Neutrophil (primary cell): ENCODE data around the gene RANBP1.

Experiments
- H3K27ac ChIP-seq: fragments of 200-600 bp; sonication (generic); 2 replicates; pipeline ENCODE4 v1.5.1; 2016; ENCODE audit warnings: mild to moderate bottlenecking, moderate library complexity
- H3K27me3 ChIP-seq: fragments of 200-600 bp; sonication (generic); 2 replicates; pipeline ENCODE4 v1.6.0; 2016; ENCODE audit warnings: mild to moderate bottlenecking
- H3K36me3 ChIP-seq: fragments of 200-600 bp; sonication (generic); 2 replicates; pipeline ENCODE4 v1.5.1; 2017
- H3K4me1 ChIP-seq, 2 experiments: fragments of 200-600 bp in 1 of 2; sonication (generic) in 1 of 2; 1 replicate in 1 of 2; 2 replicates in 1 of 2; pipeline versions ENCODE4 v1.5.1 to v1.6.1; 2013 to 2016; ENCODE audit warnings: low read depth in 1 of 2, low read length in 1 of 2, mild to moderate bottlenecking in 1 of 2, moderate library complexity in 1 of 2; ENCODE audit not compliant: control insufficient read depth in 1 of 2, insufficient read depth in 1 of 2
- H3K4me3 ChIP-seq, 2 experiments: fragments of 200-600 bp in 1 of 2; sonication (generic) in 1 of 2; 1 replicate in 1 of 2; 2 replicates in 1 of 2; pipeline ENCODE4 v1.5.1; 2013 to 2016; ENCODE audit warnings: low read depth in 1 of 2, low read length in 1 of 2, mild to moderate bottlenecking in 1 of 2, moderate library complexity in 1 of 2
- H3K9me3 ChIP-seq: fragments of 200-600 bp; sonication (generic); 2 replicates; pipeline ENCODE4 v1.5.1; 2016
- TF ChIP-seq, protein P1 (sequence below): fragments of 200-600 bp; sonication (generic); IDR thresholded peaks from 2 replicates; pipeline ENCODE4 v1.5.1; 2016; ENCODE audit warnings: antibody characterized with exemption

RANBP1 gene

DNA sequence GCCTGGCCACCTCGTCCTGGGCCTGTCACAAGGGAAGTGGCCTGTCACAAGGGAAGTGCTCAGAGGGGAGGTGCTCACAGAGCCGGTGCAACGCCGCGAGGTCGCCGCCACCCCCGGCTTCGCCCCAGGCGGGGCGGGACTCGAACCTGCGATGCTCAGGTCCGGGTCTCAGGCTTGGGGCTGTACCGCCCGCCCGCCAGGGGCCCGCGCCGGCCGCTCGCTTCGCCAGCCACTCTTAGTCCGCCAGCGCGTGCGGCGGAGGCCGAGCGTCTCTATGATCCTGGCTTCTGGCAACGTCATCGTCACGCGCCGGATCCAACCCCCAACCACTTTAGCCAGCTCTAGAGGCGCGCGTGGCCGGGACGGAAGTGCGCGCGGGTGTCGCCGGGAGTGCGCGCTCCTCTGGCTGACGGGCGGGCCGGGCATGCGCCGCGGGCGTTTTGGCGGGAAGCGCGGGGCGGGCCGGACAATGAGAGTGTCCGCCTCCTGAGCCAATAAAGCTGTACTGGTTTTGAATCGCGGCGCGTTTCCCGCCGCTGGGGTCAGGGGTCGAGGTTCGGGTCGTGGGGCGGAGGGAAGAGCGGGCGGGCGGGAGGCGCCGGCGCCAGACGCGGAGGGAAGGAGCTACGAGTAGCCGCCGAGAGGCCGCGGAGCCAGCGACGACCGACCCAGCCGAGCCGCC, 1.2 kb downstream of the RANBP1 start, which contains the start of gene TRMT2A:
TSS of gene TRMT2A (minus strand) at position 276 of the 682 bp plus-strand sequence. CDS start 320 bp downstream, outside the sequence.
- TF ChIP-seq, protein P1, sequence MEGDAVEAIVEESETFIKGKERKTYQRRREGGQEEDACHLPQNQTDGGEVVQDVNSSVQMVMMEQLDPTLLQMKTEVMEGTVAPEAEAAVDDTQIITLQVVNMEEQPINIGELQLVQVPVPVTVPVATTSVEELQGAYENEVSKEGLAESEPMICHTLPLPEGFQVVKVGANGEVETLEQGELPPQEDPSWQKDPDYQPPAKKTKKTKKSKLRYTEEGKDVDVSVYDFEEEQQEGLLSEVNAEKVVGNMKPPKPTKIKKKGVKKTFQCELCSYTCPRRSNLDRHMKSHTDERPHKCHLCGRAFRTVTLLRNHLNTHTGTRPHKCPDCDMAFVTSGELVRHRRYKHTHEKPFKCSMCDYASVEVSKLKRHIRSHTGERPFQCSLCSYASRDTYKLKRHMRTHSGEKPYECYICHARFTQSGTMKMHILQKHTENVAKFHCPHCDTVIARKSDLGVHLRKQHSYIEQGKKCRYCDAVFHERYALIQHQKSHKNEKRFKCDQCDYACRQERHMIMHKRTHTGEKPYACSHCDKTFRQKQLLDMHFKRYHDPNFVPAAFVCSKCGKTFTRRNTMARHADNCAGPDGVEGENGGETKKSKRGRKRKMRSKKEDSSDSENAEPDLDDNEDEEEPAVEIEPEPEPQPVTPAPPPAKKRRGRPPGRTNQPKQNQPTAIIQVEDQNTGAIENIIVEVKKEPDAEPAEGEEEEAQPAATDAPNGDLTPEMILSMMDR = peak; percentile 54
- H3K36me3 ChIP-seq = peaks cover 47% of the 10 kb centered on the region
- H3K27ac ChIP-seq = peak within 1 kb of the TSS; percentile 81
- H3K4me3 ChIP-seq = peak within 1 kb of the TSS; percentile 81 to 82
- no peaks in the 10 kb centered on the region for H3K27me3 ChIP-seq
- H3K9me3 ChIP-seq = no peaks in the 10 kb centered on the region
- H3K4me1 ChIP-seq = peaks cover 23% of the 10 kb centered on the region in 2 experiments

DNA sequence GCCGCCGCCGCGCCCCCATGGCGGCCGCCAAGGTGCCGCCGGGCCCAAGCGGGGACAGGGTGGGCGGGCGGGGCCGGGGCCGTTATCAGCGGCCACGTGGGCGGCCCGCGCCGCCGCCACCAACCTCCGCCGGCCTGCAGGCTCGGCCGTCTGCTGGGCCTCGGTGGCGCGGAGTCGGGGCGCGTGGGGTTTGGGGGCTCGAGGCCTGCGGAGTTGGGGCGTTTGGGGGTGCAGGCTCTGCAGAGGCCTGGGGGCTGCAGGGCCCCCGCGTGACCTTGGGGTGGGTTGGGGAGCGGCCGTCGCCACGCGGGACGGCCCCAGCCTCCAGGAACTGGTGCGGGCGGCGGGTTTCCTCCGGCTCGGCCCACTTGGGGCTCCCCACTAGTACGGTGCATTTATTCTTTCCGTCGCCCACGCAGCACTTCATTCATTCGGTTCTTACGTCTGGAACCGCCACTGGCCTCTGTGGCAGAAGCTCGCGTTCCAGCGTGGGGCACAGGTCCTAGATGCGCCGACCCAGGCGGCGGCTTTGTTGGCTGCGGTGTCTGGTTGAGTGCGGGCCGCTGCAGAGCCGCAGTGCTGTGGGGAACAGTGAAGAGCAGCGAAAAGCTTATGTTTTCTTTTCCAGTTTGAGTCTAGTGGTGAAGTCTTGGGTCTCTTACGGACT, 1.9 kb downstream of the RANBP1 start:
- peak overlapping the region; percentile 81 to 82 for H3K4me3 ChIP-seq
- H3K27me3 ChIP-seq = no peaks in the 10 kb centered on the region
- peaks cover 23% of the 10 kb centered on the region in 2 experiments for H3K4me1 ChIP-seq
- TF ChIP-seq, protein P1 = no peak
- H3K9me3 ChIP-seq = no peaks in the 10 kb centered on the region
- H3K27ac ChIP-seq = peak overlapping the region; percentile 81
- H3K36me3 ChIP-seq = peaks cover 46% of the 10 kb centered on the region

DNA sequence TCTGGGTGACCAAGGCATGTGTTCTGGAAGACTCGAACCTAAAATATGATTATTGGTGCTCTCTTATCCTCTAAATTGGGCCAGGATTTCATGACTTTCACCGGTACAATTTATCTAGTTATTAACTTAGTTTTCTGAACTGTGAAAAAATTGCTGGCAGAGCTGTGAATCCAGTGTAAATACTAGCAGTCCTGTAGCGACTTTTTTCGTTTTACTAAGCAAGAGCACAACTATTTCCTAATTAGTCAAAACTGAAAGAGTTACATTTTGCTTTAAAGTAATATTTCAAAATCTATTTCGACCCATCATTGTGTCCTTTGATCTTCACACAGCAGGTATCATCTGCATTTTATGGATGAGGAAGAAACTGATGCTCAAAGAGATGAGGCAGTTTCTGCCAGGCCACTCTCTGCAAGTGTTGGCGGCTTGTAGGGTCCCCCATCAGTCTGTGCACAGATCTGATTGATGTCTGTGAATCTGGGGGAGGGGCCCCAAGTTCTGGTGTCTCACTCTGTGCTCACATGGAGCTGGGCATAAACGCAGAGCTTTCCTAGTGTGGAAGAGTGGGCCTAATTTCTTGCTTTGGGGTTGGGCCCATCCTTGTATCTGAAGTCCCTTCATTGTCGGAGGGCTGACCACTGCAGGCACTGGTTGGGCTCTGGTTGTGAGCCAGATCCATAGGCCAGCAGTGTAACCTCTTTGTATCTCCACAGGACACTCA, 2.6 kb downstream of the RANBP1 start:
- Histone ChIP-seq H3K9me3 (no peaks in the 10 kb centered on the region), H3K4me1 (peaks cover 23% of the 10 kb centered on the region in 2 experiments), H3K27me3 (no peaks in the 10 kb centered on the region), H3K27ac (peak overlapping the region; percentile 81), H3K4me3 (peak overlapping the region; percentile 81 to 82), H3K36me3 (peaks cover 40% of the 10 kb centered on the region)
- TF ChIP-seq, protein P1 = no peak

DNA sequence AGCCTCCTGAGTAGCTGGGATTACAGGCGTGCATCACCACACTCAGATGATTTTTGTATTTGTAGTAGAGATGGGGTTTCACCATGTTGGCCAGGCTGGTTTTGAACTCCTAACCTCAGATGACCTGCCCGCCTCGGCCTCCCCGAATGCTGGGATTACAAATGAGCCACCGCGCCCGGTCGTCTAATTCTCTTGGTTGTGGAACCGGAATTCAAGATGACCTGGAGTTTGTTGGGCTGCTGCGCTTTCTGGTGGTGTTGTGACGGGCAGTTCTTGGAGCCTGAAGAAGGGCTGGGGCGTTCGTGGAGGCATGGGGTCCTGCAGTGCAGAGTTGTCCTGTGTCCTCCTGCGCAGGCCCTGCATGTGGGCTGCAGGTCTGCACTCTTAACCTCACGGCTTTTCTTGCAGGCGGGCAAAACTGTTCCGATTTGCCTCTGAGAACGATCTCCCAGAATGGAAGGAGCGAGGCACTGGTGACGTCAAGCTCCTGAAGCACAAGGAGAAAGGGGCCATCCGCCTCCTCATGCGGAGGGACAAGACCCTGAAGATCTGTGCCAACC, 6.0 kb downstream of the RANBP1 start:
- H3K9me3 ChIP-seq = no peaks in the 10 kb centered on the region
- H3K27ac ChIP-seq = no peak overlapping the region
- TF ChIP-seq, protein P1 = no peak
- H3K4me1 ChIP-seq = peaks cover 12 to 13% of the 10 kb centered on the region in 2 experiments
- no peaks in the 10 kb centered on the region for H3K27me3 ChIP-seq
- peaks cover 56% of the 10 kb centered on the region for H3K36me3 ChIP-seq
- H3K4me3 ChIP-seq = no peak overlapping the region

DNA sequence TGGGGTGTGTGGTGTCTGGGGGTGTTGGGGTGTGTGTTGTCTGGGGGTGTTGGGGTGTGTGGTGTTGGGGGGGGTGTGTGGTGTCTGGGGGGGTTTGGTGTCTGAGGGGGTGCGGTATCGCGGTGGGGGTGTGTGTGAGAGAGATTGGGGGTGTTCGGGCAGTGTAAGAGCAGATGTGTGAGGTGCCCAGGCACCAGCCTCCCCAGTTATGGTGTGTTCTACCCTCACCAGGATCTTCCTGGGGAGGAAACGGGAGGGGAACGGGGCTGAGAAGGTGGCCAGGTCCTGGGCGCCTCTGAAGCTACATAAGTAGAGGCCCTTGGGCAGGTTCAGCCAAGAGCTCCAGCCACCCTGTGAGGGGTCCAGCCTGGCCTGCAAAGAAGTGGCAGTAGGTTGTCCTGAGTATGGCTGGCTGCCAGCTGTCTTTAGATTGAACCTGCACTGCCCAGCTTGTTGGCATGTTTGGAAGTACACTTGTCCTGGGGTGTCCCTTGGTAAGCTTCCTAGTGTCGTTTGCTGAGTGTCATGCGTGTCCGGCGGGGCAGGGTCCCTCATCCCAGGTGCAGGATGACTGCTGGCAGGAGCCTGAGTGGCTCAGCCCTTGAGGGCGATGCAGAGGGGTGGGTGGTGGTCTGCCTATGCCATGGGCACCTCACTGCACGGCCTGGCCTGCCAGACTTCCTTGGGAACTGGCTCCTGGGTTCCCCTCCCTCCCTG, 7.6 kb downstream of the RANBP1 start:
- TF ChIP-seq, protein P1 = no peak
- Histone ChIP-seq H3K36me3 (peaks cover 70% of the 10 kb centered on the region), H3K27ac (no peak overlapping the region)

More for the DNA sequence above, 7.6 kb downstream of the RANBP1 start:
- Histone ChIP-seq H3K9me3 (no peaks in the 10 kb centered on the region), H3K4me1 (peaks cover 0 to 3% of the 10 kb centered on the region in 2 experiments), H3K27me3 (no peaks in the 10 kb centered on the region), H3K4me3 (no peak overlapping the region)
